Fibroblast of skin of abdomen (primary cell): Measurements from ENCODE around the gene ZNF446. TPM values are rescaled to one million over a fixed set of nuclear protein-coding genes. Genes with fewer than 3 reads are reported as not detected.
"Not testable (repeated sequence)": the region's sequence is repeated elsewhere in the genome, so short reads cannot be mapped to it uniquely, and the experiment has no call there.

Experiments
- DNase-seq: peaks from one replicate; pipeline ENCODE4 v3.0.0-alpha.2; 2013
- polyA plus RNA-seq, 2 experiments: library from polyadenylated mRNA; unstranded; fragments of 120-200 nt; gene quantifications; one replicate each; pipeline ENCODE4 v1.2.1, GENCODE V29; 2013; ENCODE audit not compliant: insufficient read length in 2 of 2

Gene ZNF446
- 7.5 TPM for polyA plus RNA-seq (2013, experiment 1 of 2; ENCODE audit: insufficient read length)
- 8.0 TPM for polyA plus RNA-seq (2013, experiment 2 of 2; ENCODE audit: insufficient read length)

DNA sequence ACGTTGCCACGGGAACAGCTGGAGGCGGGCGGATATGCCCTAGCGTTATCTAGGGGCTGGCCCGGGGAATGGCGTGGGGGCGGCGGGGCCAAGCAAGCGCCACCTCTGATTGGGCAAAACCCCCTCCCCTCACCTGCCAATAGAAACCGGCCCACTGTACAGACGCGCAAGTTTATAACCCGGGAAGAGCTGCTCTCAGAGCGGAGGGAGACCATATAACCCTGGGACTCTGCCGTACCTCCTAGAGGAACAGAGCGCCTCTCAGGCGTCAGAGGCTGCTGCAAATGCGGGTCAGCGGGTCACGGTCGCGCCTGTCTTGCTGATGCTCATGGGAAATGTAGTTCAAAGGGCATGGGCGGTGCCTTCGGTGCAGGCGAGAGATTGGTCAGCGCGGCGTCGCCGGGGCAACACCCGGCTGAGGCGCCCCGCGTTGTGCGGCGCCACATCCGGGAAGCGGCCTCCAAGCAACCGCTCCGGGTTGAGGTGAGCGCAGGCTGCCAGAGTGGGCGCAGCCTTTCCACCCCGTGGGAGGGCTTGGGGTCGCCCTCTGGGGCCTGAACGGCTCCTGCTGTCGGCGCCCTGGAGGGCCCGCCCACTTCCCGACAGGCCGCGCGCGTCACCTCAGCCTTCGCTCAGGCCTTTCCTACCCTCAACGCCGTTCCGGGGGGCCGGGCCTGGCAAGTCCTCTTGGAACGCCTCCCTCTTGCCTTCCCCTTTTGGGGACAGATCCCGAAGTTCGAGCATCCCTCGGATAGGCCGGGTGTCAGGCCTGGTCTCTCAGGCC is at the start of gene ZNF446:
Gene ZNF446 (plus strand): TSS at position 639 of the 784 bp plus-strand sequence. CDS start 867 bp downstream, outside the sequence.
- peak; percentile 96 for DNase-seq

DNA sequence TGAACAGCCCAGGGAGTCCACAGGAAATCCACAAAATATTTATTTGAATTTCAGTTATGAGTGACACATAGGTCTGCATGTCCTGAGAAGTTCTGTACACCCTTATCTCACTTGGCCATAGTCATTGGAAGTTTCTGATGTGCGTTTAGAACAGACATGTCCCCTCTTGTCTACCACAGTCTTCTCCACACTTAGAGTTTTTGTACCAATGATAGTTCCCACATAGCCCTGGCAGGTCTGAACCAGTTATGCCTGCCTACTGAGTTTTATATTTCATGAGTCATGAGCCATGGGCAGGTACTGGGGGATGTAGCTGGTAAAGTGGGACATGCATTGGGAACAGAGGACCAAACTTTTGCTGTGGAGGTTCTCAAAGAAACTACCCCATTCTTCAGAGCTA is 47.5 kb upstream of the ZNF446 start:
- no peak for DNase-seq

DNA sequence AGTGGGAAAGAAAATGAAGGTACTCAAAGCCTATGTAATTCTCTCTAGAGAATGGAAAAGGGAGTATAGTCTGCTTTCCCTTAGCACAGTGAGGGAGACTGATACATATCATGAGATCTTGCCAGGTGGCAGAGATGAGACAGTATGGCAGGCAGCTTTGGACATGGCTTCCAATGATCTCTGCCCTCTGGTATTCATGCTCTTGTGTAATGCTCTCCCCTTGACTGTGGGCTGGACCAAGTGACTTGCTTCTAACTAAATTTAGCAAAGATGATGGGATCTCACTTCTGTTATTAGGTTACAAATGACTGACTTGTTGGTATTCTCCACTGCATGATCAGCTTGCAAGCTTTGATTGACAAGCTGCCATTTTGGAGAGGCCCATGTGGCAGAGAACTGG is 46.4 kb upstream of the ZNF446 start:
- DNase-seq = no peak

DNA sequence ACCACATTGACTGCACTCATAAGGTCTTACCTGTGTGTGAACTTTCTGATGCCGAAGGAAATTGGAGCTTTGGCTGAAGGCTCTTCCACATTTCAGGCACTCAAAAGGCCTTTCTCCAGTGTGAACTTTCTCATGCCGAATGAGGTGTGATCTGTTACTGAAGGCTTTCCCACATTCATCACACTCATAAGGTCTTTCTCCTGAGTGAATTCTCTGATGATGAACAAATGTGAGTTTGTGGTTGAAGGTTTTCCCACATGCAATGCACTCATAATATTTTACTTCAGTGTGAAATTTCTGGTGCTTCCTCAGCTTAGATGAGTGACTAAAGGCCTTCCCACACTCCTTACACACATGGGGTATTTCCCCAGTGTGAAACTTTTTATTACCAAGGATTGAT is 41.9 kb upstream of the ZNF446 start:
- no peak for DNase-seq

DNA sequence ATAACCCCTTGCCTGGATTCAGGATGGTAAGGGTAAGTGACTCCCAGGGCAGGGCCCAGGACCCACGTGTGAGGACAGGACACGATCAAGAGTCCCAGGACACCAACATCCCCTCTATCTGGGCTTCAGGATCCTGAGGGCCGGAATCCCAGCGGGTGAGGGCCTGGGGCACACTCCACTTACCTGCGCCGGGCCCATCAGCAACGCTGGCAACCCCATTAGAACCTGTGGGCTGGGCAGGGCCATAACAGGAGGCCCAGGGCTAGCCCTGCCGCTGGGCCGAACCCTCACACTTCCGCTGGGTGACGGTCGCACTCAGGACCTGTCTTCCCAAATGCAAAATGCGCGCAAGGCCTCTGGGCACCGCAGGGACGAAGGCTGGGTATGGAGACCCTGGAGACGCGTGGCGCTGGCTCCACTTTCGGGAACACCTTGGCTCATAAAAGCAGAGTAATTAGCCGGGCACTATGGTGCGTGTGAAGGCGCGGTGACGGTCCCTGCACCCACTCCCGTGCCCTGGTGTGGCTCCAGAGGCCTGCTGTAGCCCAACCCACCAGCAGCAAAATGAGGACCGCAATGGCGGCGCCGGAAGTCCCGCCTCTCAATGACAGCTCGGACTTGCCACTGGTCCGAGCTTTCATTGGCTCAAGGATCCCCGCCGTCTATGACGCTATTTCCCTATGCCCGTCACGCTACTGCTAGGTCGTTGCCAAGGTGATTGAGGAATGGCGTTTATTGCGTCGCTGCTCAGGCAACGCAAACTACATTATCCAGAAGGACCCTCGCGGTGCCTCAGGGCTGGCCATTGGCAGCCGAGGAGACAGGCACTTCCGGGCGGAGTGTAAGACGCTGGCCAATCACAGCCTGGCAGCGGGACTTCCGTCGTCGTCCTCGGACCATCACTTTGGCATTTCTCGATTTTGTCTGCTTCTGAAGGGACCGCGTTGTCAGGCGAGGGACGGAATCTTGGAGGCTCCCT is 36.3 kb upstream of the ZNF446 start, which contains the start of gene ZNF132:
Gene ZNF132 (minus strand): TSS at position 578 of the 979 bp plus-strand sequence. CDS start 332 bp downstream, at position 246.
- DNase-seq = peak; percentile 100

DNA sequence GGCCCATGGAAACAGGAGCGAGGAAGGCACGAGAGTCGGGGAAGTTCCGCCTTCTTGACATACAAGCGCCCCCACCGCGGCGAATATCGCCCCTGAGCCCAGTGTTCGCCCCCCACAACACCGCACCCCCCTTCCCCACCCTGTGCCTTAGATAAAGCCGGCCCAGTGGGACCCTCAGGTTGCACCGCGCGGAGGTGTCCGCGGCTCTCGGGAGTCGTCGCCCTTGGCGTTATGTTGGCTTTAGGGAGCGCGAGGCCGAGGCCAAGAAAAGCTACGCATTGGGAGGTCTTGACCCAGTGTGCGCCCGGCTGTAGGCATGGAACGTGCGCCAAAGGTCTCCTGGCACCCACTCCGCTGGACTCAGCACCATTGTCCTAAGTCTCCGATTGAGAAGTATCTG is 35.6 kb upstream of the ZNF446 start:
- DNase-seq = no peak

DNA sequence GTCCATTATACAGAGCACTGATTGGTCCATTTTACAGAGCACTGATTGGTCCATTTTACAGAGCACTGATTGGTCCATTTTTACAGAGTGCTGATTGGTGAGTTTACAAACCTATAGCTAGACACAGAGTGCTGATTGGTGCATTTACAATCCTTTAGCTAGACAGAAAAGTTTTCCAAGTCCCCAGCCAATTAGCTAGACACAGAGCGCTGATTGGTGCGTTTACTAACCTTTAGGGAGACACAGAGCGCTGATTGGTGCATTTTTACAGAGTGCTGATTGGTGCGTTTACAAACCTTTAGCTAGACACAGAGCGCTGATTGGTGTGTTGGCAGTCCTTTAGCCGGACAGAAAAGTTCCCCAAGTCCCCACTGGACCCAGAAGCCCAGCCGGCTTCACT is 33.2 kb upstream of the ZNF446 start:
- not testable (repeated sequence) for DNase-seq

DNA sequence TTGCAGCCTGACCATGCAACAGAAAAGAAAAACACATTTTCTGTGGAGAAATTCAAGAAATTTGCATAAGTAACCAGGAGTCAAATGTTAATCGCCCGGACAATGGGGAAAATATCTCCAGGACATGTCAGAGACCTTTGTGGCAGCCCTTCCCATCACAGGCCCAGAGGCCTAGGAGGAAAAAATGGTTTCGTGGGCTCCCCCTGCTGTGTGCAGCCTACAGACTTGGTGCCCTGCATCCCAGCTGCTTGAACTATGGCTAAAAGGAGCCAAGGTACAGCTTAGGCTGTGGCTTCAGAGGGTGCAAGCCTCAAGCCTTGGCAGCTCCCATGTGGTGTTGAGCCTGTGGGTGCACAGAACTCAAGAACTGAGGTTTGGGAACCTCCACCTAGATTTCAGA is 27.3 kb upstream of the ZNF446 start:
- not testable (repeated sequence) for DNase-seq

DNA sequence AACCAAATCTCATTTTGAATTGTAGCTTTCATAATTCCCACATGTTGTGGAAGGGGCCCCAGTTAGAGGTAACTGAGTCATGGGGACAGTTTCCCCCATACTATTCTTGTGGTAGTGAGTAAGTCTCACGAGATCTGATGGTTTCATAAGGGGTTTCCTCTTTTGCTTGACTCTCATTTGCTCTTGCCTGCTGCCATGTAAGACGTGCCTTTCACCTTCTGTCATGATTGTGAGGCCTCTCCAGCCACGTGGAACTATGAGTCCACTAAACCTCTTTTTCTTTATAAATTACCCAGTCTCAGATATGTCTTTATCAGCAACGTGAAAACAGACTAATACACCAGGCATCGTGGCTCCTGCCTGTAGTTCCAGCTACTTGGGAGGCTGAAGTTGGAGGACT is 26.2 kb upstream of the ZNF446 start:
- DNase-seq = not testable (repeated sequence)

DNA sequence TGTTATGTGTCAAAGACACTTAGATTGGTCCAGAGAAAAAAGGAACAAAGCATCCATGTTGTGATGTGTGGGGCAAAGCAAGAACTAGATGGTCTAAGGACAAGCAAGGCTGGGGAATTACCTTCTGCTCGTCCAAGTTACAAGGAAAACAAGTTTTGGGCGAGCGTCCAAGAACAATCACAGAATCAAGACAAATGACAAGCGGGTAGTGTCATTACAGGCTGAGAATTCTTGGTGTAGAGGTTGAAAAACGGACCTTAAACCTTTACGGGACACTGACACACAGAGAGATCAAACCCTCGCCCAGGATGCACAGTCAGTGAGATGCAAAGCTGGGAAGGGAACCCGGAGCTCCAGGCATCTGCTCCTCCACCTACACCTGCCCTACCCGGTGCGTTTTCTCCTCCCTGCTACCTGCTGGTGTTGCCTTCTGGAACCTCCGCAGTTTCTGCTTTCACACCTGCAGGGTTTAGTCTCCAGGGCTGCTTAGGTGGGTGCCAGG is 25.2 kb upstream of the ZNF446 start:
- no peak for DNase-seq

DNA sequence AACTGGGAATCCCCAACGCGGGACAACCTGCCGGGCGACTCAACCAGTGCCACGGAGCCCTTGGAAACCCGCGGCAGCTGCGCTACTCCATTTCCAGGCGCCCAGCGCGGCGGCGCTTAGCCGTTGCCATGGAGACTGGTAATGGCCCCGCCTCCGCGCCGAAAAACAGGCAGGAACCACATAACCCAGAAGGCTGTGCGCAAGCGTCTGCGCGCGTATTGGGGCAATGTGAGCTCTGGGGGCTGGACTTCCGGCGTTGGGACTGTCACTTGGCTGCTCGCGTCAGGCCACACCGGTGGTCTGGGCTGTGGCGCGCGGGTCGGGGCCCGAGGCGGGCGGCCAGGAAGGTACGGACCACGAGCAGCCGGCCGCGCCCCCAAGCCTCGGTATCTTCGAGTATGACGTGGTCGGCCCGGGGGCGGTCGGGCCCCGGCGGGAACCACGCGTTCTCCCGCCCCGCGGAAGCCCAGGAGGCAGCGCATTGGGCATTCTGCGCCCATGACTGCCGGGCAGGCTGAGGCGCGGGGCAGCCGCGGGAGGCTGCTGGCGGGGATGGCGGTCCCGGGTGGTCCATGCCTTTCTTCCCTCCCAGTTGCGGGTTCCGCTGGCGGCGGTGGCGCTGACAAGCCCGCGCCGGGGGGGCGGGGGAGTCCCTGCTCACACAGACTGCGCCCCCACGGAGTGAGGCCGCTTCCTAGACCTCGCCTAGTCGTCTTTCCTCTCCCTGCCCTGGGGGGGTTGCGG is 24.6 kb upstream of the ZNF446 start, which contains the start of gene ZNF324B:
Gene ZNF324B (plus strand): TSS at position 265 of the 744 bp plus-strand sequence. CDS start 2,080 bp downstream, outside the sequence.
- DNase-seq = peak; percentile 94

DNA sequence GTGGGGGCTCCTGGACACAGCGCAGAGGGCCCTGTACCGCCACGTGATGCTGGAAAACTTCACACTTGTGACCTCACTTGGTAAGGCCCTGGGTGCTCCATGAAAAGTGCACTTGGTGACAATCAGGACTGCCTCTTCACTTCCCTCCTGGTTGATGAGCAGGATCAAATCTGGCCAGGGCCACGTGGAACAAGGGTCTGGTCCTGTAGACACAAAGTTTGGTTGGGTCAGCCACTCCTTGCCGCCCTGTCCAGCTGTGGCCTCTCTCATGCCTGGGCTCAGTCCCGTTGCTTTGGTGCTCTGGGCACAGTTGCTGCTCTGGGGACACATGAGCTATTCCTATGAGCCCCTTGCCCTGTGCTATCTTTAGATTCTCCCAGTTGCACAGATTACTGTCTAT is 22.4 kb upstream of the ZNF446 start:
- no peak for DNase-seq

DNA sequence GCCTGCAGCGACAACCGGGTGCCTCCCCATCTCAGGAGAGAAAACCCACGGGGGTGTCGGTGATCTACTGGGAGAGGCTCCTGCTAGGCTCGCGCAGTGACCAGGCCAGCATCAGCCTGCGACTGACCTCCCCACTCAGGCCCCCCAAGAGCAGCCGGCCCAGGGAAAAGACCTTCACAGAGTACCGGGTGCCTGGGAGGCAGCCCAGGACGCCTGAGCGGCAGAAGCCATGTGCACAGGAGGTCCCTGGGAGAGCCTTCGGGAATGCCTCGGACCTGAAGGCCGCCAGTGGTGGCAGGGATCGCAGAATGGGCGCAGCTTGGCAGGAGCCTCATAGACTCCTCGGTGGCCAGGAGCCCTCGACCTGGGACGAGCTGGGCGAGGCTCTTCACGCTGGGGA is 20.8 kb upstream of the ZNF446 start:
- no peak for DNase-seq

DNA sequence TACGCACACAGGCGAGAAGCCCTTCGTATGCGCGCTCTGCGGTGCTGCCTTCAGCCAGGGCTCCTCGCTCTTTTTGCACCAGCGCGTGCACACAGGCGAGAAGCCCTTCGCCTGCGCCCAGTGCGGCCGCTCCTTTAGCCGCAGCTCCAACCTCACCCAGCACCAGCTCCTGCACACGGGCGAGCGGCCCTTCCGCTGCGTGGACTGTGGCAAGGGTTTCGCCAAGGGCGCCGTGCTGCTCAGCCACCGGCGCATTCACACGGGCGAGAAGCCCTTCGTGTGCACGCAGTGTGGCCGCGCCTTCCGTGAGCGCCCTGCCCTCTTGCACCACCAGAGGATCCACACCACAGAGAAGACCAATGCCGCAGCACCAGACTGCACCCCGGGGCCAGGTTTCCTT is 20.0 kb upstream of the ZNF446 start:
- no peak for DNase-seq

DNA sequence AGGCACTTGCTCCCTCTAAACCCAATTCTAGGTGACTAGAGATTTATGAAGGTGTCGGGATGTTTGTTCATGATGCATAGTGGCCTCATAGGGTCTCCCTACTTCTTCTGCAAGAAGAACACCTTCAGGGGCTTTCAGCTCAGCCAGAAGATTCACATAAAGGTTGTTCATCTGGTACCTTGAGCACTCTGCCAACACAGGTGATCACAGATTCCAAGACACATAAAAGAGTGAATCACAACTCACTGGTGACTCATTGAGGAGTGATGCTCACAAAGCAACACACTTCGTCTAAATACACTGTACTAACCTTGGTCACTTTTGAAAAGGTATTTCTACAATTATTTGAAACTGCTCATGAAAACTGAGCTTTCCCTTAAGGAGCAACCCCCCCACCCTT is 16.1 kb upstream of the ZNF446 start:
- DNase-seq = no peak

DNA sequence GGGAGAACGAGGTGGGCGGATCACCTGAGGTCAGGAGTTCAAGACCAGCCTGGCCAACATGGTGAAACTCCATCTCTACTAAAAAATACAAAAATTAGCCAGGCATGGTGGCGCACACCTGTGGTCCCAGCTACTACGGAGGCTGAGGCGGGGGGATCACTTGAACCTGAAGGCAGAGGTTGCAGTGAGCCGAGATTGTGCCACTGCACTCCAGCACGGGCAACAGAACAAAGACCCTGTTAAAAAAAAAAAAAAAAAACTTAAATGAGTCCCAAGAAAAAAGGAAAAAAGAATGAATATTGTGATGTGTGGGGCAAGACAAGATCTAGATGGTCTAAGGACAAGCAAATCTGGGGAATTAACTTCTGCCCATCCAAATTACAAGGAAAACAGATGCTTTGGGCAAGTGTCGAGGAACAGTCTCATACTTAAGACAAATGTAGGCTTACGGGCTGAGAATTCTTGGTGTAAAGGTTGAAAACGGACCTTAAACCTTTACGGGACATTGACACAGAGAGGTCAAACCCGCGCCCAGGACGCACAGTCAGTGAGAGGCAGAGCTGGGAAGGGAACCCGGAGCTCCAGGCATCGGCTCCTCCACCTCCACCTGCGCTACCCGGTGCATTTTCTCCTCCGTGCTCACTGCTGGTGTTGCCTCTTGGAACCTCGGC is 9.9 kb upstream of the ZNF446 start:
- no peak for DNase-seq

DNA sequence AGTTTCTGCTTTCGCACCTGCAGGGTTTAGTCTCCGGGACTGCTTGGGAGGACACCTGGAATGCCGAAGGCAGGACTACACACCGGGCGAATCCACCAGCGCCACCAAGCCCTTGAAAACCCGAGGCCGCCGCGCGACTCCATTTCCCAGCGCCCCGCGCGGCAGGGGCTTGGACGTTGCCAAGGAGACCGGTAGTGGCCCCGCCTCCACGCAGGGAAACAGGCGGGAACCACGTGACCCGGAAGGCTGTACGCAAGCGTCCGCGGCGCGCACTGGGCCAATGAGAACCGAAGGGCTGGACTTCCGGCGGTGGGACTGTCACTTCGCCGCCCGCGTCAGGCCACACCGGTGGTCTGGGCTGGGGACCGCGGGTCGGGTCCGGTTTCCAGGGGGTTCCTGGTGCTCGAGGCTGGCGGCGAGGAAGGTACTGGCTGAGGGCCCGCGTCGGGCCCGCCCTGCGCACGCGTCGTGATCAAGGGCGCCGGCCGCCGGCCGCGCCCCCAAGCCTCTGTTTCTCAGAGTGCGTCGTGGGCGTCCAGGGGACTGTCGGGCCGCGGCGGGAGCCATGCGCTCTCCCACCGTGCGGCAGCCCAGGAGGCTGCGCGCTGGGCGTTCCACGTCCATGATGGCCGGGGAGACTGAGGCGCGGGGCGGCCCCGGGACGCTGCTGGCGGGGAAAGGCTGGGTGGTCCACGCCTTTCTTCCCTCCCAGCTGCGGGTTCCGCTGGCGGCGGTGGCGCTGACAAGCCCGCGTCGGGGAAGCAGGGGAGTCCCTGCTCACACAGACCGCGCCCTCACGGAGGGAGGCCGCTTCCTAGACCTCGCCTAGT is 9.2 kb upstream of the ZNF446 start, which contains the start of gene ZNF324:
Gene ZNF324 (plus strand): TSS at position 321 of the 830 bp plus-strand sequence. CDS start 2,106 bp downstream, outside the sequence.
- DNase-seq = peak; percentile 94

DNA sequence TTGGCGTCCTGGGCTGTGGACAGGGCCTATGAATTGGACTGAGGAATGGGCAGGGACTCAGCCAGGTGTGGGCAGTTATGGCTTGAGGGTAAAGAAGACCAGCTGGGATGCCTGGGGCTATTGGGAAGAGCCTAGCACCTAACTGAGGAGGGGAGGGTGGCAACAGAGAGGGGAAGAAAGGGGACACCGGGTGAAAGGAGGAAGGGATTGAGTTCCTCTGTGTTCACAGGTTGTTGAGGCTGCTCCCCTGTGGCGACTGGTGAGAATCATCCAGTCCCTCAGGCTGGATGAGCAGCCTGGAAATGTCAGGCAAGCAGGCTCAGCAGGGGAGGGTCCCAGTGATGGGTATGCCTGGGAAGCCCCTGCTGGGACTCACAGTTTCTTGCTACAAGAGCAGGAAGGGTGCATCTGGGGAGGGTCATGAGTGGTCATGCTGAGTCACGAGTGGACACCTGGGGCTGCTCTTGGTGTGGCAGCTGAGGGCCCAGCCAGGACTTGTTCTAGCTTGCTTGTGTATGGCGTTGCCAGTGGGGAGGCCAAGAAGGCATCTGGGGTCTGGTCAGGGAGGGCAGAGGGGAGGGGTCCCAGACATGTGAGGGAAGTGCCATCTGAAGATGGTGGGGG is 7.8 kb upstream of the ZNF446 start:
- DNase-seq = no peak

DNA sequence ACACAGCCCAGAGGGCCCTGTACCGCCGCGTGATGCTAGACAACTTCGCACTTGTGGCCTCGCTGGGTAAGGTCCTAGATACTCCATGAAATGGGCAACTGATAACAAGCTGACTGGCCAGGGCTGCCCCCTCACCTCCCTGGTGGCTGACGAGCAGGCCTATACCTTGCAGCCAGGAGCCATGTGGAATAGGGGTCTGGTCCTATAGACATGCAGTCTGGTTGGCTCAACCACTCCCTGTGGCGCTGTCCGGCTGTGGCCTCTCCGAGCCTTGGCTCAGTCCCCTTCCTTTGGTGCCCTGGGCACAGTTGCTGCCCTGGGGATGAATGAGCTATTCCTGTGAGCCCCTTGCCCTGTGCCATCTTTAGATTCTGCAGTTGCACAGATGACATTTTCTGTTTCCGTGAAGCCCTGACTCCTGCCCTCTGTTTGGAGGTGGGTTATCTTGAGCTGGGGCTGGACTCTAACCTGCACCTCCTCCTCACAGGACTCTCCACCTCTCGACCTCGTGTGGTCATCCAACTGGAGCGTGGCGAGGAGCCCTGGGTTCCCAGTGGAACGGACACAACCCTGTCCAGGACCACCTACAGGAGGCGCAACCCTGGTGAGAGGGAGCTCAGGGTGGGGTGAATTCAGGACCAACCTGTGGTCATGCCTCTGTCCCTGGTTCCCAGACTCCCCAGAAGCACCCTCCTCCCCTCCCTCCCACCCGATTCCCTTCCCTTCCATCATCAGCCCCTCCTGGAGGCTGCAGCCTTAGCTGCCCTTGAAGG is 6.7 kb upstream of the ZNF446 start:
- no peak for DNase-seq
